ENCODE measurements around the gene UBASH3A.

The UBASH3A gene

GRCh38 chr21:42495765-42496119 is 92.0 kb downstream of the UBASH3A start:
- no peak for DNase-seq

- DNase-seq, result peak; percentile 98
Measured at GRCh38 chr21:42496120-42496838, 92.6 kb downstream of the UBASH3A start, which contains the start of gene RSPH1. TSS of gene RSPH1 (minus strand) at chr21:42496224. CDS start at chr21:42496186, 38 bp downstream.

GRCh38 chr21:42496839-42497202 is 93.1 kb downstream of the UBASH3A start:
- no peak for DNase-seq
